Stimulated activated CD4-positive, alpha-beta T cell treated with anti-CD3 and anti-CD28 coated beads, Interleukin-4, amount 100 ng/mL, for 24 hours (primary cell): ENCODE measurements around the gene SPATA4.

ENCODE experiments used
- DNase-seq: peaks from one replicate; pipeline ENCODE4 v3.0.0-alpha.2; 2020

Gene SPATA4

GRCh38 chr4:176189891-176190795, 5.2 kb downstream of the SPATA4 start:
- DNase-seq: no peak

- DNase-seq: no peak
Measured at GRCh38 chr4:176188654-176189053, 6.7 kb downstream of the SPATA4 start.

- no peak for DNase-seq
Measured at GRCh38 chr4:176187624-176188023, 7.8 kb downstream of the SPATA4 start.

- DNase-seq: no peak
Measured at GRCh38 chr4:176186671-176187395, 8.6 kb downstream of the SPATA4 start.

- DNase-seq: no peak
Measured at GRCh38 chr4:176186067-176186466, 9.3 kb downstream of the SPATA4 start.

- DNase-seq: no peak
Measured at GRCh38 chr4:176185051-176185450, 10.3 kb downstream of the SPATA4 start.

- DNase-seq: no peak
Measured at GRCh38 chr4:176163041-176163440, 32.3 kb downstream of the SPATA4 start.

GRCh38 chr4:176156656-176157055, 38.7 kb downstream of the SPATA4 start:
- DNase-seq: no peak

- no peak for DNase-seq
Measured at GRCh38 chr4:176153124-176153523, 42.3 kb downstream of the SPATA4 start.

GRCh38 chr4:176150704-176151103, 44.7 kb downstream of the SPATA4 start:
- no peak for DNase-seq

- DNase-seq: no peak
Measured at GRCh38 chr4:176150356-176150682, 45.1 kb downstream of the SPATA4 start.

- no peak for DNase-seq
Measured at GRCh38 chr4:176149680-176150355, 45.6 kb downstream of the SPATA4 start.

GRCh38 chr4:176142253-176142652, 53.1 kb downstream of the SPATA4 start:
- no peak for DNase-seq

GRCh38 chr4:176139518-176139917, 55.9 kb downstream of the SPATA4 start:
- no peak for DNase-seq

- no peak for DNase-seq
Measured at GRCh38 chr4:176137631-176138030, 57.8 kb downstream of the SPATA4 start.

GRCh38 chr4:176134670-176135069, 60.7 kb downstream of the SPATA4 start:
- no peak for DNase-seq
